Measurements from ENCODE around the gene LIPJ.

DNA sequence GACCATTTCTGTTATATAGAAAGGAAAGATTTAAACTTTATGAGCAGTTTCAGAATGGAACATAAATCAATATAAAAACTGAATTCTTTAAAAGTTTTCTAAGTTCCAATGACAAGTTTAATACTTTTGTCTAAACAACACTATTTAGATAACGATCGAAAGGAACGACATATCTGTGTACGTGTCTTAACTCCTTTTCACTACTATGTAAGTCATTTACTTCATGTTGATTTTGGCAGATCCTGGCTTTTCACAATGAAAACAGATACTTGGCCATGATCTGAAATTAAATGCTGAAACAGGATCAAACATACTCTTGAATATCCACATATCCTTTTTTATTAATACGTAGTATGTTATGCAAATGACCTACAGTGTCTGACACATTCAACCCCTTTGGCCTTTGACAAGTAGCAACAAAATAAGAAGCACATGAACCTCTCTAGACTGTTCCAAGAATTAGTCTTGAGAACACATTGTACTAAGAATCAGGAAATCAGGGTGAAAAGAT lies 45.4 kb upstream of the LIPJ start:
- TF ChIP-seq POLR2AphosphoS5 (IDR thresholded peaks at IDR 0.05; ENCODE audit: low read depth, low read length) (no peak), TAF1 (IDR thresholded peaks at IDR 0.05; ENCODE audit: borderline replicate concordance, insufficient read depth, low read length) (no peak), SIN3A (IDR thresholded peaks at IDR 0.05; ENCODE audit: borderline replicate concordance, insufficient read depth, low read length) (no peak)
